A549 (cell line): ENCODE data around the gene BIRC7. TPM values are rescaled to one million over a fixed set of nuclear protein-coding genes. Genes with fewer than 3 reads are reported as not detected.

Experiments
- ATAC-seq, 2 experiments: fragments of 200-7000 bp in 1 of 2; fragments of >200 bp in 1 of 2; cut with Nextera tagmentation in 1 of 2; cut with Tn5 transposase in 1 of 2; 3 replicates each; pipeline versions ENCODE4 v1.8.0 to v1.9.1; 2018 to 2020; ENCODE audit warnings: mild to moderate bottlenecking in 1 of 2, moderate library complexity in 1 of 2
- CTCF ChIA-PET: fragments of 300-600 bp; sonication (Branson Sonifier 250); formaldehyde crosslinking; extraction: SDS; loops from one replicate; lab custom pipeline; 2021; ENCODE audit warnings: antibody characterized with exemption, inconsistent platforms; lab: Yijun Ruan, JAX
- POLR2A ChIA-PET: fragments of 350-600 bp; formaldehyde crosslinking; extraction: SDS; loops from one replicate; lab custom pipeline; 2021; ENCODE audit warnings: antibody characterized with exemption, inconsistent platforms; lab: Yijun Ruan, JAX
- DNase-seq, 2 experiments: peaks; one replicate each; pipeline versions ENCODE4 v3.0.0 to v3.0.0-alpha.2; 2011 to 2016; ENCODE audit warnings: low read depth in 1 of 2, low spot score in 1 of 2
- FAIRE-seq: peaks from 2 replicates; lab custom pipeline; 2011; peaks lifted over from hg19 to GRCh38; lab: Jason Lieb, UNC
- H3K27ac ChIP-seq, 2 experiments: fragments of >200 bp; sonication (Bioruptor Twin); formaldehyde crosslinking; 3 replicates each; pipeline ENCODE4 v1.5.1; 2016 to 2017
- H3K4me1 ChIP-seq: fragments of >200 bp; sonication (Bioruptor Twin); formaldehyde crosslinking; 3 replicates; pipeline ENCODE4 v1.6.1; 2016
- H3K4me2 ChIP-seq: fragments of >200 bp; sonication (Bioruptor Twin); formaldehyde crosslinking; 3 replicates; pipeline ENCODE4 v1.6.1; 2016
- H3K4me3 ChIP-seq: fragments of >200 bp; sonication (Bioruptor Twin); formaldehyde crosslinking; 3 replicates; pipeline ENCODE4 v1.5.1; 2016
- H3K9me3 ChIP-seq: fragments of >200 bp; sonication (Bioruptor Twin); formaldehyde crosslinking; 3 replicates; pipeline ENCODE4 v1.6.1; 2016
- BHLHE40 ChIP-seq: IDR thresholded peaks from 2 replicates; pipeline ENCODE4 v1.6.1; 2012; ENCODE audit warnings: low read depth, low read length, inconsistent platforms
- CBX8 ChIP-seq: fragments of 200-600 bp; sonication (generic); IDR thresholded peaks from 2 replicates; pipeline ENCODE4 v1.6.1; 2016
- EP300 ChIP-seq, 2 experiments: fragments of >200 bp; sonication (Bioruptor Twin); formaldehyde crosslinking; IDR thresholded peaks; 2 replicates in 1 of 2; 3 replicates in 1 of 2; pipeline ENCODE4 v1.6.1; 2016 to 2017
- HDAC2 ChIP-seq: fragments of 200-600 bp; sonication (generic); IDR thresholded peaks from 2 replicates; pipeline ENCODE4 v1.6.1; 2016
- HOXB13 ChIP-seq: fragments of 250-450 bp; sonication (Bioruptor Pico); IDR thresholded peaks from 2 replicates; pipeline ENCODE4 v1.5.0; 2020; ENCODE audit warnings: low read depth, mild to moderate bottlenecking, moderate library complexity
- JUN ChIP-seq, 2 experiments: fragments of >200 bp; sonication (Bioruptor Twin); formaldehyde crosslinking; IDR thresholded peaks; 2 replicates in 1 of 2; 3 replicates in 1 of 2; pipeline ENCODE4 v1.6.1; 2016 to 2017
- KDM5A ChIP-seq: fragments of 200-600 bp; sonication (generic); IDR thresholded peaks from 2 replicates; pipeline ENCODE4 v1.6.1; 2016; ENCODE audit warnings: antibody characterized with exemption, mild to moderate bottlenecking
- MYC ChIP-seq: IDR thresholded peaks from 2 replicates; pipeline ENCODE4 v1.6.1; 2012; ENCODE audit warnings: mild to moderate bottlenecking, inconsistent platforms, low read length, improper control_type of control experiment, borderline replicate concordance
- NPAS2 ChIP-seq: fragments of 250-450 bp; sonication (Bioruptor Pico); IDR thresholded peaks from 2 replicates; pipeline ENCODE4 v1.8.0; 2022; ENCODE audit warnings: mild to moderate bottlenecking, moderate library complexity, borderline replicate concordance
- NR3C1 ChIP-seq: fragments of >200 bp; sonication (Bioruptor Twin); formaldehyde crosslinking; IDR thresholded peaks from 3 replicates; pipeline ENCODE4 v1.6.1; 2017
- POLR2AphosphoS2 ChIP-seq: conservative IDR thresholded peaks from 2 replicates; pipeline ENCODE4 v1.6.1; 2012; ENCODE audit warnings: low read length, improper control_type of control experiment, inconsistent platforms
- ZC3H11A ChIP-seq: fragments of 450-650 bp; IDR thresholded peaks from 2 replicates; pipeline ENCODE4 v1.6.1; 2014; ENCODE audit warnings: antibody characterized with exemption, mild to moderate bottlenecking
- WGBS: methylation state at CpG from one replicate; pipeline ENCODE4 v1.1.6; 2017; ENCODE audit errors: missing lambda C conversion rate; 5-methylcytosine and 5-hydroxymethylcytosine counted together
- polyA plus RNA-seq, 4 experiments: library from polyadenylated mRNA; depleted of rRNA in 3 of 4; stranded (reverse); fragments of >200 nt; fragmentation: RNase III in 1 of 4; extraction: RNeasy Plus Mini Kit Qiagen cat#74134 plus additional on column Dnase treatment in 1 of 4; gene quantifications; 2 replicates in 3 of 4; 3 replicates in 1 of 4; pipeline ENCODE4 v1.2.3, GENCODE V29; 2011 to 2017
- TF ChIP-seq, protein P1 (sequence below): fragments of 250-450 bp; sonication (Bioruptor Pico); IDR thresholded peaks from 2 replicates; pipeline ENCODE4 v1.5.0; 2021; ENCODE audit warnings: mild to moderate bottlenecking, moderate library complexity, borderline replicate concordance
- TF ChIP-seq, protein P2 (sequence below): fragments of >200 bp; sonication (Bioruptor Twin); formaldehyde crosslinking; IDR thresholded peaks from 3 replicates; pipeline ENCODE4 v1.5.1; 2016
- TF ChIP-seq, protein P3 (sequence below): IDR thresholded peaks from 2 replicates; pipeline ENCODE4 v1.6.1; 2012

The BIRC7 gene
- polyA plus RNA-seq, 2 of the 4 experiments (the other 2 are of a cell fraction), result 0.63 to 4.9 TPM

DNA sequence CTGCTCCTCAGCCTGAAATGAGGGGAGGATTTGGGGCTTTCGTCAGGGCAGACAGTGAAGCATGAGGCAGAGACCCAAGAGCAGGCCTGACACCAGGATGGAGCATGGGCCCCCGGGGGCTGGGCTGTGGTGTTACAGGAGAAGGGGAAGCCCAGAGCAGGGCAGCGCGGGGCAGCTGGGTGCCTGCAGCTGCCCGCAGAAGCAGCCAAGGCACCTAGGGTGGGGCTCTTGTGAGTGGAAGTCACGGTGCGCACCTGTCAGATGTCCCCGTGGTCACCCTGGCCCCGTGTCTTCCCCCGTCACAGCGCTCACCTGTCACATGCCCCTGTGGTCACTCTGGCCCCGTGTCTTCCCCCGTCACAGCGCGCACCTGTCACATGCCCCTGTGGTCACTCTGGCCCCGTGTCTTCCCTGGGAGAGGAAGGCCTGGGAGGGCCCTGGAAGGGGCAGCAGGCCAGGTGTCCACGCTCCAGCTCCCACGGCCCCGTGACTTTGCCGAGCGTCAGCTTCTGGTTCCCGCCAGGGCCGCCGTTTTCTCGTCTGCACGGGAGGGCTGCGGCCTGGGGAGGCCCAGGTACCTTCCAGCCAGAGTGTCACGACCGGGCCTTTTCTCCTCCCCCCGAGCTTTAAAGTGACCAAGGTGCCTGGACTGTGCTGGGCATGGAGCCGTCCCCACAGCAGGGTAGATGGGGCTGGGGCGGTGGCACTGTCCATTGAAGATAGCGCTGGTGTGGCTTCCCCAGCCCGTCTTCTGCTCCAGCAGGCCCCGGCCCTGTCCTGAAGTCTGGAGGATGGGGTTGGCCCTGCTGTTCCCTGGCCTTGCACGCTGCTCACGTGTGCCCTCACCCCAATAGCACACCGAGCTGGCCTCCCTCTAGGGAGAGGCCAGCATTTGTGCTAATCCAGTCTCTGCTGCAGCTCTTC lies 46.3 kb downstream of the BIRC7 start:
- ChIA-PET CTCF (interaction anchor here (0.8 to 30.4 kb wide), 18 partner anchors 9 to 185 kb away, joined by 3 to 401 read pairs (median 6); partner anchors contain the start of genes ARFGAP1 and COL20A1), POLR2A (no interaction called here)
- Histone ChIP-seq H3K27ac (no peak overlapping the region), H3K4me1 (no peaks in the 10 kb centered on the region), H3K9me3 (no peaks in the 10 kb centered on the region), H3K4me3 (no peak overlapping the region), H3K4me2 (no peak overlapping the region)
- FAIRE-seq (no peak), DNase-seq (no peak), ATAC-seq (no peak)
- TF ChIP-seq MYC (no peak), NPAS2 (CRISPR knock-in tag) (no peak), BHLHE40 (no peak), ZC3H11A (no peak), CBX8 (no peak), HDAC2 (no peak)
- TF ChIP-seq, protein P1, sequence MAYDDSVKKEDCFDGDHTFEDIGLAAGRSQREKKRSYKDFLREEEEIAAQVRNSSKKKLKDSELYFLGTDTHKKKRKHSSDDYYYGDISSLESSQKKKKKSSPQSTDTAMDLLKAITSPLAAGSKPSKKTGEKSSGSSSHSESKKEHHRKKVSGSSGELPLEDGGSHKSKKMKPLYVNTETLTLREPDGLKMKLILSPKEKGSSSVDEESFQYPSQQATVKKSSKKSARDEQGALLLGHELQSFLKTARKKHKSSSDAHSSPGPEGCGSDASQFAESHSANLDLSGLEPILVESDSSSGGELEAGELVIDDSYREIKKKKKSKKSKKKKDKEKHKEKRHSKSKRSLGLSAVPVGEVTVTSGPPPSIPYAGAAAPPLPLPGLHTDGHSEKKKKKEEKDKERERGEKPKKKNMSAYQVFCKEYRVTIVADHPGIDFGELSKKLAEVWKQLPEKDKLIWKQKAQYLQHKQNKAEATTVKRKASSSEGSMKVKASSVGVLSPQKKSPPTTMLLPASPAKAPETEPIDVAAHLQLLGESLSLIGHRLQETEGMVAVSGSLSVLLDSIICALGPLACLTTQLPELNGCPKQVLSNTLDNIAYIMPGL (CRISPR knock-in tag), result no peak
- TF ChIP-seq, protein P2, sequence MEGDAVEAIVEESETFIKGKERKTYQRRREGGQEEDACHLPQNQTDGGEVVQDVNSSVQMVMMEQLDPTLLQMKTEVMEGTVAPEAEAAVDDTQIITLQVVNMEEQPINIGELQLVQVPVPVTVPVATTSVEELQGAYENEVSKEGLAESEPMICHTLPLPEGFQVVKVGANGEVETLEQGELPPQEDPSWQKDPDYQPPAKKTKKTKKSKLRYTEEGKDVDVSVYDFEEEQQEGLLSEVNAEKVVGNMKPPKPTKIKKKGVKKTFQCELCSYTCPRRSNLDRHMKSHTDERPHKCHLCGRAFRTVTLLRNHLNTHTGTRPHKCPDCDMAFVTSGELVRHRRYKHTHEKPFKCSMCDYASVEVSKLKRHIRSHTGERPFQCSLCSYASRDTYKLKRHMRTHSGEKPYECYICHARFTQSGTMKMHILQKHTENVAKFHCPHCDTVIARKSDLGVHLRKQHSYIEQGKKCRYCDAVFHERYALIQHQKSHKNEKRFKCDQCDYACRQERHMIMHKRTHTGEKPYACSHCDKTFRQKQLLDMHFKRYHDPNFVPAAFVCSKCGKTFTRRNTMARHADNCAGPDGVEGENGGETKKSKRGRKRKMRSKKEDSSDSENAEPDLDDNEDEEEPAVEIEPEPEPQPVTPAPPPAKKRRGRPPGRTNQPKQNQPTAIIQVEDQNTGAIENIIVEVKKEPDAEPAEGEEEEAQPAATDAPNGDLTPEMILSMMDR, result no peak
- 97% methylated on average over 26 of the region's 38 CpGs for WGBS

DNA sequence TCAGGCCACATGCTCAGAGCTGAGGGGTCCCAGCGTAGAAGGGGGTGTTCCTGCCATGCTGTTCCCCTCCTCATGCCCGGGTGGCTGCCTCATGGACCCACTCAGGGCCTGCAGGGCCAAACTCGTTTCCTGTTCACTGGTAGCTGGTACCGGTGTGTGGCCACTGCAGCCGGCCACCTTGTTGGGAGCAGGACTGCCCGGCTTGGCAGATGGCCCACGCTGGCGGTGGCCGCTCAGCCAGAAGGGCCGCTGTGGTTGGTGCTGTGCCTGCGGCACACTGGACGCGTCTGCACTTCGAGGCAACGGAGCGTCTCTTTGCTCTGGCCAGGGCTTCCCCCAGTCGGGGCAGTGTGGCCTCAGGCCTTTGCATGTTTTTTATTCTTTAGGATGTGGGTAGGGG lies 47.2 kb downstream of the BIRC7 start:
- POLR2A ChIA-PET, result no interaction called here
- CTCF ChIA-PET, result interaction anchor here (0.8 to 30.4 kb wide), 6 partner anchors 8 to 57 kb away, joined by 3 to 401 read pairs (median 4); partner anchors contain the start of genes ARFGAP1 and COL20A1
- H3K27ac ChIP-seq, result no peak overlapping the region
- H3K4me2 ChIP-seq, result no peak overlapping the region
- no peaks in the 10 kb centered on the region for H3K4me1 ChIP-seq
- FAIRE-seq (no peak), DNase-seq (no peak), ATAC-seq (no peak)
- 97% methylated on average over 12 of the region's 17 CpGs for WGBS
- H3K4me3 ChIP-seq, result no peak overlapping the region
- no peaks in the 10 kb centered on the region for H3K9me3 ChIP-seq
- TF ChIP-seq ZC3H11A, result no peak
- no peak for TF ChIP-seq NPAS2 (CRISPR knock-in tag)
- no peak for TF ChIP-seq POLR2AphosphoS2
- no peak for TF ChIP-seq EP300 (IDR thresholded peaks at IDR 0.05)

DNA sequence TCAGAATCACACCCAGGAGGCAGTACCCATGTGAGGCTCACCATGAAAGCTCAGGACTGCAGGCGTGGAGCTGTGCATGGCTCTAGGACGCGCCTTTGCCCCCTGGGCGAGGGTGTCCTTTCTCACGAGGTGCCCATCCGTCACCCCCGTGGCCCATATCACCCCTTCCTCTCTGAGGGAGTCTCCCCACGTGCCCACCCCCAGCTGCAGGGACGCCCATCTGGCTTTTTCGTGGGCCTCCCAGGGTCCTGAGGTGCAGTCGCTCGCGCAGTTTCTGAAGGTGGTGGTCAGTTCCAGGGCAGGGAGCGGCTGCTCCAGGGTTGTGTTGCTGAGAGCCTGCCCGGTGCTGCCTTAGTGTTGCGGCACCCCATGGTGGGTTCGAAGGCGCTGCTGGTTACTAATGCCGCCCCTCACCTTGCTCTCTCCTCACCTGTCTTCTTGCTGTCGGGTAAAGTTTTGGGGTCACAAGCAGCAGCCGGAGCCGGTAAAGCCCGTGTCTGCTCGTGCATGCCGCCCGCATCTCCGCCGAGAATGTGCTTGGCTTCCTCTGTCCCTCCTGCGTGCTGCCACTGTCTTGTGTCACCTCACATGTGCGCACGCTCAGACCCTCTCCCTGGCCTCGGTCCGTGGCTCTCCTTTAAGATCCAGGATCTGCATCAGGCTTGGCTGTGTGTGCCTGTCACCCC lies 47.8 kb downstream of the BIRC7 start:
- DNase-seq (no peak), ATAC-seq (no peak), FAIRE-seq (no peak)
- TF ChIP-seq KDM5A (no peak), NR3C1 (no peak), HOXB13 (CRISPR knock-in tag) (no peak), JUN (IDR thresholded peaks at IDR 0.05) (no peak), POLR2AphosphoS2 (no peak)
- TF ChIP-seq, protein P3, sequence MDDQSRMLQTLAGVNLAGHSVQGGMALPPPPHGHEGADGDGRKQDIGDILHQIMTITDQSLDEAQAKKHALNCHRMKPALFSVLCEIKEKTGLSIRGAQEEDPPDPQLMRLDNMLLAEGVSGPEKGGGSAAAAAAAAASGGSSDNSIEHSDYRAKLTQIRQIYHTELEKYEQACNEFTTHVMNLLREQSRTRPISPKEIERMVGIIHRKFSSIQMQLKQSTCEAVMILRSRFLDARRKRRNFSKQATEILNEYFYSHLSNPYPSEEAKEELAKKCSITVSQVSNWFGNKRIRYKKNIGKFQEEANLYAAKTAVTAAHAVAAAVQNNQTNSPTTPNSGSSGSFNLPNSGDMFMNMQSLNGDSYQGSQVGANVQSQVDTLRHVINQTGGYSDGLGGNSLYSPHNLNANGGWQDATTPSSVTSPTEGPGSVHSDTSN, result no peak
- H3K27ac ChIP-seq, result no peak overlapping the region
- CTCF ChIA-PET, result interaction anchor here (0.9 to 30.4 kb wide), 5 partner anchors 8 to 58 kb away, joined by 3 to 401 read pairs (median 4); partner anchors contain the start of genes ARFGAP1 and COL20A1
- H3K4me1 ChIP-seq, result no peaks in the 10 kb centered on the region
- no peaks in the 10 kb centered on the region for H3K9me3 ChIP-seq
- POLR2A ChIA-PET, result interaction anchor here (0.6 to 1.7 kb wide), 2 partner anchors 10 to 314 kb away, joined by 3 to 6 read pairs; partner anchors contain the start of gene ARFGAP1
- H3K4me3 ChIP-seq, result no peak overlapping the region
- H3K4me2 ChIP-seq, result no peak overlapping the region
- whole genome bisulfite sequencing, result 91% methylated on average over 31 of the region's 33 CpGs
